HG03139 (cell line): Measurements from ENCODE around the gene CDH23.

Experiments used
- ATAC-seq: cut with Tn5 transposase; IDR thresholded peaks from one replicate; pipeline ENCODE4 v1.9.1; 2021; ENCODE audit not compliant: unreplicated experiment

Gene CDH23

DNA sequence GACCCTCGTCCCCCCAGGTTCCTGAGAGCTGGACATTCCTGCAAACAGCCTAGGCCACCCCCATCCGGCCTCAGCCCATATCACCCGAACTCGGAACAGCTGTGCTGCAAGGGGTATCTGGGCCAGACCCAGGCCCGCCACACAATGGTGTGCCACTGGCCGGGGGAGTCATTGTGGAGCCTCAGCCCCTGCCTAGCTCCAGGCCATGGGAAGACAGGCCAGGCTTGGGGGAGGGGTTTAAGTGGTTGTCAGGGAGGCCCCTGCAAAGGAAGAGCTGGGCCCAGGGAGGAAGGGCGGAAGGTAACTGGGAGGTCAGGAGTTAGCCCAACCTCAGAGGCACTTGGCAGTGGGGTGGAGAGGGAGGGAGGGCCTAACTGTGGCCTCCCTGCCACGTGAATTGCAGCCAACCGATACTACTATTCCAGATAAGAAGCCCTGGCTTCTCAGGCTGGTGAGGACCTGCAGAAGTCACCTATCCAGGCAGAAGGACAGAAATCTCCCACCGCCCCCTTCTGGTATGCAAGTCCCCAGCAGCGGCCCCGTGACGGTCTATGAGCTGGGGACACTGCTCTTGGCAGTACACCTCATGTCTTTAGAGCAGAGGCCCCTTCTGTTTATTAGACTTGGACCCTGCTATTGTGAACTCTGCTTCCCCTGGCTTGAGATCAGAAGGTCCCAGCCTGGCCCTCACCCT lies 349.8 kb downstream of the CDH23 start:
- no peak for ATAC-seq

GRCh38 chr10:71747039-71747531 lies 350.4 kb downstream of the CDH23 start:
- no peak for ATAC-seq

DNA sequence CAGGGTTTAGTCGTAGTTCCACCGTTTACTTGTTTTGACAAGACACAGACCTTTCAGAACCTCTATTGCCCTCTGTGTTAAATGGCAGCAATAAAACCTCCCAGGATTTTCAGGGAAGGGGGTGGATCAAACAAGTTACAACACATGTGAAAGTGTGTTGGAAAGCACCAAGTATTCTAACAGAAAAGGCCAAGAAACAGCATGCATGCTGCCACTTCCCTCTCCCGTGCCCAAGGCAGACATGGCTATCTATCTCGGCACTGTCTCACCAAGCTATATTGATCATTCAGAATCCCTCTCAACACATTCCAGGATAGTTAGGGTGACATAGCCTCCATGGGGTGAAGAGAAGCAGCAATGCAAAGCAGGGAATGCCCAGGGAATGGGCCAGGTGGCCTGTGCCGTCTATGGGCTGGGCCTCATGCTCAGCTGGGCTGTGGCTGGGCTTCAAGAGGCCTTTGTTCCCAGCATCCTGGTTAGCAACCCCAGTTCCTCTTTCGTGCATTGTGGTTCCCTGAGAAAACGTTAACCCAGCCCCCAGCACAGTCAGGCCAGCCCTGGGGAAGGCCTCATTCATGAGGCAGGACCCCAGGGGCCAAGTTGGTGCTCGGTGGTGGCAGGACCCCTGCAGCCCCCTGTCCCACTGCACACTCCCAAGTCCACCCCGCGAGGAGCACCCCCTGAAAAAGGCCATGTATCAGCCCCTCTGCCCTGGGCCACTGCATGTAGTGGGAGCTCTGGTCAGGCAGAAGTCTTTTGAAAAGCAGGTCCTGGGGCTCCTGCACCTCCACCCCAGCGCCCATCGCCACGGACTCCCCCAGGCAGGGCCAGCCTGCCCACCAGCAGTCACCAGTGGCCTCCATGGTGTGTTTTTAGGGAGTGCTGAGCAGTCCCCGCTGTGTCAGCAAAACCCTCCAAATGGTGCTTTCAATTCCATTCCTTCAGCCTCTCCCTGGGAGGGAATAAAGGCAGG lies 351.1 kb downstream of the CDH23 start:
- ATAC-seq = no peak

DNA sequence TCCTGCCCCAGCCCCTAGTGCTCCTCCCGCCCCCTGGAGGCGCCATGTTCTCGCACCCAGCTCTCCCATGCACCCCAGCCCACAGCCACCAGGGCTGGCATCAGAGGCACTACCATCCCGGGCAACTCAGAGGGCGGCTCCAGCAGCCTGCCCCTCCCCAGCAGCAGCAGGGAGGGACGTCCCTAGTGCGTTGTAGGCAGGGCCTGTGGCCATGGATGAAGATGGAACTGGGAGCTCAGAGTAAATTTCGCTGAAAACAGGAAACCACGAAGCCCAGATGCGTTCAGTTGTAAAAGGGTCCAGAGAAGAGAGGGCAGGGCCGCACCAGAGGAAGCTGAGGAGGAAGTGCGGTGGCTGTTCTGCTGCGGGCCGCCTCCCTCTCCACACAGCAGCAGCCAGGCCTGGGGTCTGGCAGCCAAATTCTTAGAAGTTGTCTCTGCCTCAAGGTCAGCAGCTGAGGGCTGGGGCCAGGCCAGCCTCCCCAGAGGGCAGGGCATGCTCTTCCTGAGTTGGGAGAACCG lies 352.0 kb downstream of the CDH23 start:
- ATAC-seq = peak; percentile 51

DNA sequence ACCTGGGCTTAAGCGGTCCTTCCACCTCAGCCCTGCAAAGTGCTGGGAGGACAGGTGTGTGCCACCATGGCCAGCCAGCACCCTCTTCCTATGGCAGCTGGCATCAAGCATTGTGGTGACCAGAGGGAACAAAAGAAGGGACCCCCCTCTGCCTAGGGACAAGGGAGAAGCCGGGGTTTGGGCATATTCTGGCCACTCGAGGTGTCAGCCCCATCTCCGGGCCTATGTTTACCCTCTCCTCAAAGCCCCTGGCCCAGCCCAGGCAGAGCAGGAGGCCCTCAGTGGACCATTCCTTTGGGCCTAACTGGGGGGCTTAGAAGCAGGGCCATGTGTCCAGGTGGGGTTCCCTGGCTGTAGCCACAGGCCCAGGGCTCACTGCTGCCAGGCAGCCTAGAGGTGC lies 352.7 kb downstream of the CDH23 start:
- ATAC-seq = no peak

- no peak for ATAC-seq
Measured at GRCh38 chr10:71750124-71750841, 353.6 kb downstream of the CDH23 start.

DNA sequence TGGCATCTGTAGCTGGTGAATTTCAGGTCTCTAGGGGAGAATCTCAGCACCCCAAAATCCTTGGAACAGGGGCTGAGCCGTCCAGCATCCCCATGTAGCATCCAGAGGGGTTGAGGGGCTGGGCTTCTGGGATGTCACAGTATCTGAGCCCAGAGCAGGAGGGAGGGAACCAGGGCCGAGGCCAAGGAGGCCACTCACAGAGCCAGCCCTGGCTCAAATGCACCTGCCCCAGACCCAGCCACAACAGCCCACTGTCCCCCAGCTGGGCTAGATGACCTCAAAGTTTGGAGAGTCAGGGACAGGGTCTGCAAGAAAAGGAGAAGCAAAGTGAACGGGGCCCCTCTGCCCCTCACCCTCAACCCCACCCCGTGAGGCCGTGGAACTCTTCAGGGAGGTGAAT lies 354.3 kb downstream of the CDH23 start:
- ATAC-seq = no peak

DNA sequence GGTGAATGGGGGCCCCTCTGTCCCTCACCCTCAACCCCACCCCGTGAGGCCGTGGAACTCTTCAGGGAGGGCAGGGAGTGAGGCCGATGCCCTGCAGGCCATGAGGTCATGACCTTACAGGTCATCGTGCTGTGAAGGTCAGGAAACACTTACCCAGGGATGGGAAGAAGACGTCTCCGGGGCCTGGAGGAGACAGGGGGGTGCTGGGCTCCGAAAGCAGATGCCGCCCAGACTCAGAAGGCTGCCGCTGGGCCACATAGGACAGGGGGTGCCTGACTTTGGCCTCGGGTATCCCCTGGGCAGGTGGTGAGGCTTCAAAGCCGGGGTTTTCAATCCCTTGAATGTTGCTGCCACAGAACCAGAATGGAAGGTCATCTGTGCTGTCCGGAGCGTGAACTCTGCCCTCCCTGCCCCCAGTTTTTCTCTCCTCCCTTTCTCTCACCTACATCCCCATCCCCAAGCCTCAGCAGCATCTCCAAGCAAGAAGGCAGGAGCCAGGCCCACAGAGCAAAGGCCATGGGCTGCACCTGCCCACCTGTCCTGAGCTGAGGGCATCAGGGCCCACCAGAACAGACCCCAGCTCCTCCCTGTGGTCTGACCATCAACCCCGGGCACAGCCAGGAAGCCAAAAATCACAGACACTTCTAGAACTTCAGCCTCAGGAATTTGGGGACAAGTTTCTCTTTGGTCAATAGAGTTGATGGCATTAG lies 354.9 kb downstream of the CDH23 start:
- ATAC-seq = no peak

GRCh38 chr10:71752391-71753090 lies 355.8 kb downstream of the CDH23 start:
- no peak for ATAC-seq

DNA sequence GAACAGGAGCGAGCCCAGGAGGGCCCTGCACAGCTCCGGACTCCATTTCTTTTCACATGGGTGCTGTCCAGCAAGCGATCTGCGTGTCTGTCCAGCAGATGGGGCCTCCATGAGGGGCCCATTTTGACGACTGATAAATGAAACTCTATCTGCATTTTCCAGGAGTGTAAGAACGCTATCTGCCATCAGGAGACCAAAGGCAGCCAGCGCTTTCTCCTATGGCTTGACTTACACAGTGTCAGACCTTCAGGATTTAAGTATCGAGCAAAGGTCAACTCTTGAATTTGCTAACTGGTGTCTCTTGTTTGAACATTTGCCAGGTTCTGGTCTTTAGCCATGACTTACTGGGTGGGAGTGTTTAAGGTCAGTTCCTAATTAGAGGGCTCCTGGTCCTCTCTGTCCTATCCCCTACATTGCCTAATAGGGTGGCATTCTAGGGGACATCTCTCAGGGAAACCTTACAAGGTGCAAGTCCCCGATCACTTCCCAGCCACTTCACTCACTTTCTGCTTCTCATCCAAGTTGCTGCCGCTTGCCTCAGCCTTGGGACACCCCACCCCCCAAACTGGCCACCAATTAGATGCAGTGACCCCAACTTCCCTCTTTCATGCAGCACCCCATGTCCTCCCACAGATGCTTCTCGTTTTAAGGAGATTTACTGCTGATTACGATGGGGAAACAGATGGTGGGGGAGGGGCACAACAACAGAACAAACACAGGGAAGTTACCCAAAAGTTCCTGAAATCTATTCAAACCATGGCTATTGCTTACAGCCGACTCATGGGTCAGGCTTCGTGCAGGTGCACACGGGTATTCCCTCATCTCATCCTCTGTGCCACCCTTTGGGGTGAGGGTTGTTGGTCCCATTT lies 356.6 kb downstream of the CDH23 start:
- no peak for ATAC-seq

GRCh38 chr10:71753960-71754505 lies 357.3 kb downstream of the CDH23 start:
- no peak for ATAC-seq

DNA sequence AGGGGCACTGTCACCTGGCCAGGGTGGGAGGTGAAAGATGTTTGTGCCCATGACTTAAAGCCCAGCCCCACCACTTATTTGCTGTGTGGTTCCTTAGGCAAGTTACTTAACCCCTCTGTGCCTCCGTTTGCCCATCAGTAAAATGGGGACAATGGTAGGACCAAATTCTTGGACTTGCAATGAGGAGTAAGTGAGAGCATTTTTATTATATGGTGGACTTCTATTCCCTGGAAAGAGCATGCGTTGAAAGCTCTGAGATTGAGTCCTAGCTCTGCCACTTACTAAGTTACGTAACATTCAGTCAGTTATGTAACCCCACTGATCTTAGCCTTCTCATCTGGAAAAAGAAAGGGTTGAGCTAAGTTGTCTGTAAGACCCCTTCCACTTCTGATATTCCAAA lies 357.8 kb downstream of the CDH23 start:
- ATAC-seq = no peak

DNA sequence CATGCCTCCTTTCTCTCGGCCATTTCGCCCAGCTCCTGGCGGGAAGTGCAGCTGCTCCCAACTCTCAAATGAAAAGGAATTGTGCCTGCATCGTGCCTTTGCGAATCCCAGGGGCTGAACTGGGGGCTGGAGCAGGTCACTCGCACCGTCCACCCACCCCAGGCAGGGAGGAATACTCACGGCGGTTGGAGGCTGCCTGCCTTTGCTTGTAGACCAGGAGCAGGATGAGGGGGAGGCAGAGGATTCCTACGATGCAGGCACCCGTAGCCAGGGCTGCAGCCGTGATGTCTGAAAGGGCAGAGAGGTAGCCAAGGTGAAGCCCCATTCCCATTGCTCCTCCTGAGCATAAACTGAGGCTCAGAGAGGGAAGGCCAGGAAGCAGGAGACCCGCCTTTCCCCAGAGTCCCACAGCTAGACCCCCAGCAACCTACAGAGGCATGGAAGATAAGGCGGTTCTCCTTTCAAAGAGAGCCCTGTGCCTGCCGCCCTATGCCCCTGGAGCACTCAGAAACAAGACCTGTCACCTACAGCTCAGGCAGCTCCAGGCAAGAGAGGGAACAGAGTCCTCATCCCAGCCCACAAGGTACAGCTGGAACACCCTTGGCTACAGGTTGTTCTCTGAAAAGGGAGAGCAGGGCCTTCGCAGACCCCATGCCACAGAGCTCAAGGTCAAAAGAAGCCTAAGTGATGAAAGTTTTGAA lies 358.6 kb downstream of the CDH23 start:
- ATAC-seq = no peak

GRCh38 chr10:71756311-71757191 lies 359.8 kb downstream of the CDH23 start:
- no peak for ATAC-seq

GRCh38 chr10:71757399-71757922 lies 360.7 kb downstream of the CDH23 start:
- ATAC-seq = no peak

- no peak for ATAC-seq
Measured at GRCh38 chr10:71761105-71761511, 364.4 kb downstream of the CDH23 start.
